ENCODE data around the gene RLIM.

Gene RLIM

DNA sequence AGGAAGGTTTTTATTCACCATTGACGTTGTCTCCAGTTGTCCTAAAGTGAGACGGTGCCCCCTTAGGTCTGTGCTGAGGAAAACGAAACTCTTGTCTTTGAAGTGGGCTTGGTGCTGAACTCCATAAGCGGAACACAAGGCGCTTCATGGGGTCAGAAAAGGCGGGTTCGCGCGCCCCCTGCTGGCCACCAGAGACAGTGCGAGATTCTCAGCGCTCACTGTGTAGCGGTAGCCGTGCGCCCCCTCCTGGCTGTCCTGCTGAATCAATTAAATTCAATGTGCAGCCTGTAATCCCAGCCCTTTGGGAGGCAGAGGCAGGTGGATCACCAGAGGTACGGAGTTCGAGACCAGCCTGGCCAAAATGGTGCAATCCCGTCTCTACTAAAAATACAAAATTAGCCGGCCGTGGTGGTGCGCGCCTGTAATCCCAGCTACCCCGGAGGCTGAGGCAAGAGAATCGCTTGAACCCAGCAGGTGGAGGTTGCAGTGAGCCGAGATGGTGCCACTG, 64.1 kb downstream of the RLIM start:
- DNase-seq (peak; percentile 71 to 81), ATAC-seq (peak; percentile 94)
- Mint-ChIP-seq H3K4me1 (no peaks in the 10 kb centered on the region), H3K9me3 (no peaks in the 10 kb centered on the region), H3K4me3 (peak overlapping the region; percentile 24 to 62), H3K27me3 (no peaks in the 10 kb centered on the region), H3K27ac (no peak overlapping the region)

DNA sequence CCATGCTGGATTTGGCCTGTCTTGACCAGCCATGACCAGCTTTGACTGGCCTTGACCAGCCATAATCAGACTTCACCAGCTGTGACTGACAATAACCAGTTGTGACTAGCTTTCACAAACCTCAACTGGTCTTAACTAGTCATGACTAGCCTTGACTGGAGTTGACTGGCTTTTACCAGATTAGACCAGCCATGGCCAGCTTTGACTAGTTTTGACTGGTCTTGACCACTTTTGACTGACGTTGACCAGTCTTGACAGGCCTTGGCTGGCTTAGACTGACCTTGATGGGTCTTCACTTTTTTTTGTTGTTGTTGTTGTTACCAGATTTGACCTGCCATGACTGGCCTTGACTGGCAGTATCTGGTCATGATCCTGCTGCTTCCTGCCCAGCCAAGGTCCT, 67.4 kb downstream of the RLIM start:
- H3K4me1 Mint-ChIP-seq, result no peaks in the 10 kb centered on the region
- ATAC-seq (no peak), DNase-seq (no peak)
- H3K27me3 Mint-ChIP-seq, result no peaks in the 10 kb centered on the region
- H3K9me3 Mint-ChIP-seq, result no peaks in the 10 kb centered on the region
- H3K27ac Mint-ChIP-seq, result no peak overlapping the region
- H3K4me3 Mint-ChIP-seq, result no peak overlapping the region

DNA sequence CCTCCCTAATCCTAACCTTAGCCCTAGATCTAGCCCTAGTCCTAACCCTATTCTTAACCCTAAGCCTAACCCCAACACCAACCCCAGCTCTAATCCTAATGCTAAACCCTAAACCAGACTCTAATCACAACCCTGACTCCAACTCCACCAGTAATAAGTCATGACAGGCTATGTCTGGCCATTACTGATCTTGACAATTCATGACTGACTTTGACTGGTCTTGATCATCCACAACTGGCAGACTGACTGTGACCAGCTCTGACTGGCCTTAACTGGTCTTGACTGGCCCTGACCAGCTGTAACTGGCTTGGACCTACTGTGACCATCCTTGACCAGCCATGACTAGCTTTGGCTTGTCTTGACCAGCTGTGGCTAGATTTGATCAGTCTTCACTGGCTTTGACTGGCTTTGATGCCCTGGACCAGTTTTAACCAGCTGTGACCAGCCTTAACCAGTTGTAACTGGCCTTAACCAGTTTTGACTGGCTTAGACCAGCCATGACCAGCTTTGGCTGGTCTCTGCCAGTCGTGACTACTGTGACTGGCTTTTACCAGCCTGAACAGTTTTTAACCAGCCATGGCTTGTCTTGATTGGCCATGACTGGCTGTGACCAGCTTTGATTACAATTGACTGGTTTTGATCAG, 68.4 kb downstream of the RLIM start:
- DNase-seq, result no peak
- Mint-ChIP-seq H3K4me3 (no peak overlapping the region), H3K27me3 (no peaks in the 10 kb centered on the region), H3K27ac (no peak overlapping the region), H3K9me3 (no peaks in the 10 kb centered on the region), H3K4me1 (no peaks in the 10 kb centered on the region)
- no peak for ATAC-seq

DNA sequence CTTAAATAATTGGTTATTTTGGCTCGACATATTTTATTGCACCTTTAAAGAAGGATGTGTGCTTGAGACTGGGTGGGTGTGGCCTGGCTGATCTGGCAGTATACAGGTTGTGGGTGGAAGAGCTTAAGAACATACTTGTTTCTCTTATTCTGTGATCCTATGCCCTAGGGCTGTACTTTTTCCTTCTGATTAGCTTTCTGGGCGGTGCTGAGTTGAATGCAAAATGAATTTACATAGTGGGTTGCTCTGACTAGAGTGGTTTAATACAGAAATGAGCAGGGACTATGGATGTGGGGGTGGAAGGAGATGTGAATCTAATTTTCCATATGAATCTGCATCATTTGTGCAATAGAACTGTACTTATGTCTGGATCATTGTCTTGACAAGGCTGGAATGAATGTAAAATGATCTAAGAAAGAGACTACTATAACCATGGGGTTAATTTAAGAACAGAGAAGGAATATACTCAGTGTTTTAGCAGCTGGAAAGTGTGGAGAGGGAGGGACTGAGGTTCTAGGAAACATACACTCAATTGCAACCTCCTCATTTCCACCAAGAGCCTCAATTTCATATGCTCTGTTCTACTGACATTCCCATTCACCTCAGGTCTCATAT, 73.7 kb downstream of the RLIM start:
- Mint-ChIP-seq H3K27ac (no peak overlapping the region), H3K4me3 (no peak overlapping the region), H3K4me1 (peaks cover 8% of the 10 kb centered on the region), H3K27me3 (no peaks in the 10 kb centered on the region), H3K9me3 (no peaks in the 10 kb centered on the region)
- no peak for ATAC-seq
- DNase-seq, result no peak

DNA sequence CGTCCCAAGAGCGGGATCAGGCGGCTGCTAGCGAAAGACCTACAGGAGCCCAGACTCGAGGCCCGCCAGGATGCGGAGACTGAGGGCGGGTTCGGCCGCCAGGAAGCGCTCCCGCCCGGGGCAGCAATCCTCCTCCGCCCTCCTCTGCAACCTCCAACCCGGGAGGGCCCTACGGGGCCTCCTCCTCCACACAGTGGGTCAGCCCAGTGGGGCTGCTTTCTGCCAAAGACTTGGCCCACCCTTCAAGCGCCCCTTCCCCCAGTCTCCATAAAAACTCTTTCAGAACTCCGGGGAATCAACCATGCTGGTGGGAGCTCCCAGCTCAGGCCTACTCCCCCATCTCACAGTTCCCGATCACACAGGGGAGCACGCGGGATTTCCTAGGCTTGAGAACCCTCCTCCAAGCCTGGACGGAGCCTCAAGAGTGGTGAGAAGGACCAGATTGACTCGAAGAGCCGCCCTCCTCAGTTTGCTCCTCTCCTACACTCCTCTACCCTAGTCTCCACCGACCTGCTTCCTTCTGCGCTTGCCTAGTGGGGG, 77.5 kb downstream of the RLIM start:
- Mint-ChIP-seq H3K4me3 (peak overlapping the region; percentile 79 to 84), H3K27ac (peak overlapping the region; percentile 52 to 98), H3K9me3 (no peaks in the 10 kb centered on the region), H3K27me3 (no peaks in the 10 kb centered on the region), H3K4me1 (peaks cover 17% of the 10 kb centered on the region)
- ATAC-seq, result peak; percentile 47
- DNase-seq, result no peak

DNA sequence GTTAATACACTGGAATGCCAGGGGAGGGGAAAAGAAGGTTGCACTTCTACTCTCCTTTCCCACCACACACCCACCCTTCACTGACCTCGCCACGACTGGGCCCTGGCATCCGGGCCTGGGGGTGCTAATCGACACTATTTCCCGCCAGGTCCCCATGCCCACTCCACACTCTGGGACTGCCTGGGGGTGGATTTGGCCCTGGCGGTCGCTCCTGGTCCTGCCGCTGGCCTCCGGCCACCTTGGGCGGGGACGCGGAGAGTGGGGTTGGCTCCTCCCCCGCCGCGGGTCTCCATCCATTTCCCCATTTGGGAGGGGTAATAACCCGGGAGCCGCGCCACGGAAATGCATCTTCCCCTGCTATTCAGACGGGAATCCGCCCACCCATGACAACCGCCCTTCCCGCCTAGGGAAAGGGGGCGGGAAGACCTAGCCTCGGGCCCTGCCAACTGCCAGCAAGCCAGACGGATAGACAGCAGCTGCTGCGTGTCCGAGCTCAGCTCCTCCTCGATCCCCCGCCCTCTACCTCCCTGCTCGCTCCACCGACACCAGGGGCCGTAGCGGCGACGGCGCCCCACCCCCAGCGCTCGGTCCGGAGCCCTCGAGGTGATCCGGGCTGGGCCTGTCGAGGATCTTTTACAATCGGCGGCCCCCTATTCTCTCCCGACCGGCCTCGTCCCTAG, 78.1 kb downstream of the RLIM start:
- DNase-seq, result peak; percentile 23 to 44
- H3K27ac Mint-ChIP-seq, result peak overlapping the region; percentile 52 to 98

DNA sequence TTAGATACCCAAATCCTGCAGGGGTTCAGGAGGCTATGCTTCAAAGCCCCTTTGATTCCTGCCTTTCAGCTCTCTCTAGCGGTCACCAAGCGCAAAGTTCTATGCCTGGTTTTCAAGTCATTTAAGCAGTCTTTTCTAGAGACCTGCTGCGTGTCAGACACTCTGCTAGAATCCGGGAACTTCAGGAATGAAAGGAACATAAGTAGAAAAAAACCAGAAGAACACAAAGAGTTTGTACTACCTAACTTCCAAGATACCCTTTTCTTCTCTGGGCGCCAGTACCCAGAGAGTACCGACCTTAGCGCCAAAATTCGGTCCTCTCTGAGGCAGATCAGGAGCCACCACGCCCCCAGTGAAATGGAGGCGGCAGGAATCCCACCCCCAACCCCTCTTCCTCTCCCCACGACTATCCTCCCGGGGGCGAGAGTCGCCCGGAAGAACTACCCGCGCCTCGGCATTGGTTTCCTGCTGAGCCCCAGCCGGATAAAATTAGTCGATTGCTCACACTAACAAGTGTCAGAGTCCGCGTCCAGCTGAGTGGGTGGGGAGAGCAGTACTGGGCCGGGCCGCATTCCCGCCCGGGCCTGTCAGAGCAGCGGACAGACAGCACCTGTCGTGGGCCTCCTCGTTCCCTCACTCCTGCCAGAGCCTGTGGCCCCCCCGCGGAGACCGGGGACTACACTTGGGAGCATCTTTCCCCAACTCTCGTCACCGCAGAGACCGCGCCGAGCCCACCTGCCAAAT, 78.8 kb downstream of the RLIM start:
- peak; percentile 18 to 37 for DNase-seq
- peak; percentile 65 for ATAC-seq
- Mint-ChIP-seq H3K4me1 (peaks cover 17% of the 10 kb centered on the region), H3K4me3 (peak overlapping the region; percentile 79 to 84), H3K27ac (peak overlapping the region; percentile 46 to 48), H3K9me3 (no peaks in the 10 kb centered on the region), H3K27me3 (no peaks in the 10 kb centered on the region)

More for the DNA sequence above, 78.1 kb downstream of the RLIM start:
- Mint-ChIP-seq H3K27me3 (no peaks in the 10 kb centered on the region), H3K9me3 (no peaks in the 10 kb centered on the region), H3K4me3 (peak overlapping the region; percentile 79 to 84), H3K4me1 (peaks cover 17% of the 10 kb centered on the region)
- peak; percentile 69 for ATAC-seq

Data from stimulated activated naive CD8-positive, alpha-beta T cell treated with anti-CD3 and anti-CD28 coated beads, Interleukin-15, amount 100 ng/mL, for 72 hours (primary cell).